Measurements from ENCODE around the gene SPNS2.

The SPNS2 gene, protein sequence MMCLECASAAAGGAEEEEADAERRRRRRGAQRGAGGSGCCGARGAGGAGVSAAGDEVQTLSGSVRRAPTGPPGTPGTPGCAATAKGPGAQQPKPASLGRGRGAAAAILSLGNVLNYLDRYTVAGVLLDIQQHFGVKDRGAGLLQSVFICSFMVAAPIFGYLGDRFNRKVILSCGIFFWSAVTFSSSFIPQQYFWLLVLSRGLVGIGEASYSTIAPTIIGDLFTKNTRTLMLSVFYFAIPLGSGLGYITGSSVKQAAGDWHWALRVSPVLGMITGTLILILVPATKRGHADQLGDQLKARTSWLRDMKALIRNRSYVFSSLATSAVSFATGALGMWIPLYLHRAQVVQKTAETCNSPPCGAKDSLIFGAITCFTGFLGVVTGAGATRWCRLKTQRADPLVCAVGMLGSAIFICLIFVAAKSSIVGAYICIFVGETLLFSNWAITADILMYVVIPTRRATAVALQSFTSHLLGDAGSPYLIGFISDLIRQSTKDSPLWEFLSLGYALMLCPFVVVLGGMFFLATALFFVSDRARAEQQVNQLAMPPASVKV

DNA sequence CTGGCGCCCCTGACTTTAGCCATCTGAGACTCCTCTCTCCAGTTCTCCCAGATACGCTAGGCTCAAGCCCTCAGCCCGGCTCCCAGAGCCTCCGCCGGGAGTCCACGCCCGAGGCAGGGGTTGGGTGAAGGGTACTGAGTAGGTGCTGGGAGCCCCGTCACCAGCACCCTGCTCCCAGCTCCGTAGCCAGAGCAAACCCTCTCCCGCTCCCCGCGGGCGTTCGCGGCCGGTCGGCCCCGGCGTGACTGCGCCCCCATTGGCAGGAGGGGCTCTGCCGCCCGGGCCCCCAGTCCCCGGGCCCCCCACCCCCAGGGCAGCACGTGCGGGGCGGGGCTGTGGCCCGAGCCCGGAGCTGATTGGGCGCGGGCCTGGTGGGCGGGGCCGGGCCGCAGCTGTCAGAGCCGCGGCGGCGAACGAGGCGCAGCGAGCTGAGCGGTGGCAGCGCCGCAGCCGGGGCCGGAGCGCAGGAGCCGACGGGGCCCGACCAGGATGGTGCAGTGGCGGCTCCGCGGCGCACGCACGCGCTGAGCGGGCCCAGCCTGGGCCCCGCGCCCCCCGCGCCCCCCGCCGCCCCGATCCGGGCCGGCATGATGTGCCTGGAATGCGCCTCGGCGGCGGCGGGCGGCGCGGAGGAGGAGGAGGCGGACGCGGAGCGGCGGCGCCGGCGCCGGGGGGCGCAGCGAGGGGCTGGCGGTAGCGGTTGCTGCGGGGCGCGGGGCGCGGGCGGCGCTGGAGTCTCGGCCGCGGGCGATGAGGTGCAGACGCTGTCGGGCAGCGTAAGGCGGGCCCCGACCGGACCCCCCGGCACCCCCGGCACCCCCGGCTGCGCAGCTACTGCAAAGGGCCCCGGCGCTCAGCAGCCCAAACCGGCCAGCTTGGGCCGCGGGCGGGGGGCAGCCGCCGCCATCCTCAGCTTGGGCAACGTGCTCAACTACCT, at the start of gene SPNS2:
SPNS2 (plus strand) TSS at position 421 of the 937 bp plus-strand sequence; CDS start at position 588, 167 bp downstream.
- Mint-ChIP-seq H3K9me3 (no peaks in the 10 kb centered on the region), H3K4me1 (peaks cover 19% of the 10 kb centered on the region), H3K4me3 (peak within 1 kb of the TSS; percentile 76), H3K36me3 (ENCODE audit: low read depth) (no peaks in the 10 kb centered on the region), H3K27me3 (ENCODE audit: low read depth, poor library complexity) (peaks cover 87% of the 10 kb centered on the region), H3K27ac (no peak within 1 kb of the TSS)
- no peak for TF ChIP-seq CTCF (IDR thresholded peaks at IDR 0.05)
- DNase-seq, result peak; percentile 80

GRCh38 chr17:4449736-4450135, 48.9 kb upstream of the SPNS2 start:
- H3K4me1 Mint-ChIP-seq, result peaks cover 7% of the 10 kb centered on the region
- DNase-seq, result no peak
- H3K27ac Mint-ChIP-seq, result no peak overlapping the region
- H3K36me3 Mint-ChIP-seq (ENCODE audit: low read depth), result no peaks in the 10 kb centered on the region
- TF ChIP-seq CTCF (IDR thresholded peaks at IDR 0.05), result no peak
- H3K4me3 Mint-ChIP-seq, result no peak overlapping the region
- H3K27me3 Mint-ChIP-seq (ENCODE audit: low read depth, poor library complexity), result peaks cover 17% of the 10 kb centered on the region
- no peaks in the 10 kb centered on the region for H3K9me3 Mint-ChIP-seq

GRCh38 chr17:4450710-4451316, 47.9 kb upstream of the SPNS2 start:
- peaks cover 17% of the 10 kb centered on the region for H3K27me3 Mint-ChIP-seq (ENCODE audit: low read depth, poor library complexity)
- DNase-seq, result no peak
- H3K4me3 Mint-ChIP-seq, result no peak overlapping the region
- H3K27ac Mint-ChIP-seq, result no peak overlapping the region
- H3K9me3 Mint-ChIP-seq, result no peaks in the 10 kb centered on the region
- TF ChIP-seq CTCF (IDR thresholded peaks at IDR 0.05), result no peak
- H3K36me3 Mint-ChIP-seq (ENCODE audit: low read depth), result no peaks in the 10 kb centered on the region
- H3K4me1 Mint-ChIP-seq, result peaks cover 7% of the 10 kb centered on the region

- TF ChIP-seq CTCF (IDR thresholded peaks at IDR 0.05), result no peak
- H3K9me3 Mint-ChIP-seq, result no peaks in the 10 kb centered on the region
- no peak for DNase-seq
- H3K4me1 Mint-ChIP-seq, result no peaks in the 10 kb centered on the region
- no peak overlapping the region for H3K4me3 Mint-ChIP-seq
- H3K36me3 Mint-ChIP-seq (ENCODE audit: low read depth), result no peaks in the 10 kb centered on the region
- no peak overlapping the region for H3K27ac Mint-ChIP-seq
- peaks cover 17% of the 10 kb centered on the region for H3K27me3 Mint-ChIP-seq (ENCODE audit: low read depth, poor library complexity)
Measured at GRCh38 chr17:4453812-4454591, 44.7 kb upstream of the SPNS2 start.

DNA sequence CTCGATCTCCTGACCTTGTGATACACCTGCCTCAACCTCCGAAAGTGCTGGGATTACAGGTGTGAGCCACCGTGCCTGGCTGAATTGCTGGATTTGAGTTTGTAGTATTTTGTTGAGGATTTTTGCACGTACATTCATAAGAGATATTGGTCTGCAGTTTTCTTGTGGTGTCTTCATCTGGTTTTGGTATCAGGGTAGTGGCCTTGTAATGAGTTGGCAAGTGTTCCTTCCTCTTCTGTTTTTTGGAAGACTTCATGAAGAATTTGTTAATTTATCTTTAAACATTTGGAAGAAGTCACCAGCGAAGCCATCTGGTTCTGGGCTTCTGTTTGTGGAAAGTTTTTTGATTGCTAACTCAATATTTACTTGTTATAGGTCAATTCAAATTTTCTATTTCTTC, 38.0 kb upstream of the SPNS2 start:
- H3K27ac Mint-ChIP-seq, result no peak overlapping the region
- H3K9me3 Mint-ChIP-seq, result peaks cover 23% of the 10 kb centered on the region
- DNase-seq, result no peak
- peaks cover 3% of the 10 kb centered on the region for H3K36me3 Mint-ChIP-seq (ENCODE audit: low read depth)
- no peak for TF ChIP-seq CTCF (IDR thresholded peaks at IDR 0.05)
- peaks cover 23% of the 10 kb centered on the region for H3K27me3 Mint-ChIP-seq (ENCODE audit: low read depth, poor library complexity)
- no peak overlapping the region for H3K4me3 Mint-ChIP-seq
- no peaks in the 10 kb centered on the region for H3K4me1 Mint-ChIP-seq
